Right atrium auricular region (tissue), 2 donors: Measurements from ENCODE around the gene KIF20B. TPM values are rescaled to one million over a fixed set of nuclear protein-coding genes. Genes with fewer than 3 reads are reported as not detected.

Source experiments
- DNase-seq: peaks from one replicate; pipeline ENCODE4 v3.0.0-alpha.2; 2019; ENCODE audit warnings: low spot score
- H3K27ac ChIP-seq, 2 donors: fragments of 200-600 bp; sonication (generic); 1 replicate in 1 of 2; 2 replicates in 1 of 2; pipeline ENCODE4 v1.5.1; 2016 to 2019
- H3K27me3 ChIP-seq, 2 donors: fragments of 200-600 bp; sonication (generic); one replicate each; pipeline versions ENCODE4 v1.5.1 to v1.6.0; 2017 to 2019
- H3K36me3 ChIP-seq: fragments of 200-600 bp; sonication (generic); one replicate; pipeline ENCODE4 v1.5.1; 2016
- H3K4me1 ChIP-seq, 2 donors: fragments of 200-600 bp; sonication (generic); one replicate each; pipeline versions ENCODE4 v1.5.1 to v1.6.0; 2017 to 2019
- H3K4me3 ChIP-seq, 2 donors: fragments of 200-600 bp; sonication (generic); 1 replicate in 1 of 2; 2 replicates in 1 of 2; pipeline ENCODE4 v1.5.1; 2017 to 2019; ENCODE audit warnings: mild to moderate bottlenecking in 1 of 2, moderate library complexity in 1 of 2
- H3K9me3 ChIP-seq, 2 donors: fragments of 200-600 bp; sonication (generic); one replicate each; pipeline ENCODE4 v1.5.1; 2019
- total RNA-seq, 2 donors: library from RNA; depleted of rRNA; stranded (reverse); fragments of >200 nt; gene quantifications; one replicate each; pipeline ENCODE4 v1.1.0, GENCODE V29; 2016
- TF ChIP-seq, protein P1 (sequence below), 2 donors: fragments of 200-600 bp; sonication (generic); IDR thresholded peaks; one replicate each; pipeline ENCODE4 v1.5.1; 2019; ENCODE audit warnings: antibody characterized with exemption in 2 of 2

KIF20B gene
- total RNA-seq, 2 donors from 2014 or later: 1.1 to 2.9 TPM

DNA sequence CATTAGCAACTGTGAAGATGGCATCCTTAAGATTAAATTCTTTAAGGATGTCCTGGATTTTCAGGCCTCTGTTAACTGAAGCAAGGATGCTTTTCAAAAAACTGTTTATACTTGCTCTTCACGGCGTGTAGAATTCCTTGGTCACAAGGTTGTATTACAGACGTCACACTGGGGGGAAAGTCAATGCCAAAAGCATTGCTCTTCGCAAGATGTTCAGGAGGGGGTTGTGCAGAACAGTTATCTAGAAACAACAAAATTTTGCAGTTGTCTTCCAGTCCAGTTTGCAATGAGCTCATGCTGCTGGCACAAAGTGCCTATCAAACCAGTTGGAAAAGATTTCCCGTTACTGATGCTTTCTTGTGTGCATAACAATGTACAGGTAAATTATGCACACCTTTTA, 8.2 kb upstream of the KIF20B start:
- DNase-seq: no peak
- Histone ChIP-seq H3K4me3 (no peak overlapping the region), H3K4me1 (no peaks in the 10 kb centered on the region), H3K36me3 (no peaks in the 10 kb centered on the region), H3K27ac (no peak overlapping the region), H3K9me3 (no peaks in the 10 kb centered on the region), H3K27me3 (no peaks in the 10 kb centered on the region)
- TF ChIP-seq, protein P1, sequence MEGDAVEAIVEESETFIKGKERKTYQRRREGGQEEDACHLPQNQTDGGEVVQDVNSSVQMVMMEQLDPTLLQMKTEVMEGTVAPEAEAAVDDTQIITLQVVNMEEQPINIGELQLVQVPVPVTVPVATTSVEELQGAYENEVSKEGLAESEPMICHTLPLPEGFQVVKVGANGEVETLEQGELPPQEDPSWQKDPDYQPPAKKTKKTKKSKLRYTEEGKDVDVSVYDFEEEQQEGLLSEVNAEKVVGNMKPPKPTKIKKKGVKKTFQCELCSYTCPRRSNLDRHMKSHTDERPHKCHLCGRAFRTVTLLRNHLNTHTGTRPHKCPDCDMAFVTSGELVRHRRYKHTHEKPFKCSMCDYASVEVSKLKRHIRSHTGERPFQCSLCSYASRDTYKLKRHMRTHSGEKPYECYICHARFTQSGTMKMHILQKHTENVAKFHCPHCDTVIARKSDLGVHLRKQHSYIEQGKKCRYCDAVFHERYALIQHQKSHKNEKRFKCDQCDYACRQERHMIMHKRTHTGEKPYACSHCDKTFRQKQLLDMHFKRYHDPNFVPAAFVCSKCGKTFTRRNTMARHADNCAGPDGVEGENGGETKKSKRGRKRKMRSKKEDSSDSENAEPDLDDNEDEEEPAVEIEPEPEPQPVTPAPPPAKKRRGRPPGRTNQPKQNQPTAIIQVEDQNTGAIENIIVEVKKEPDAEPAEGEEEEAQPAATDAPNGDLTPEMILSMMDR (IDR thresholded peaks at IDR 0.05): no peak

DNA sequence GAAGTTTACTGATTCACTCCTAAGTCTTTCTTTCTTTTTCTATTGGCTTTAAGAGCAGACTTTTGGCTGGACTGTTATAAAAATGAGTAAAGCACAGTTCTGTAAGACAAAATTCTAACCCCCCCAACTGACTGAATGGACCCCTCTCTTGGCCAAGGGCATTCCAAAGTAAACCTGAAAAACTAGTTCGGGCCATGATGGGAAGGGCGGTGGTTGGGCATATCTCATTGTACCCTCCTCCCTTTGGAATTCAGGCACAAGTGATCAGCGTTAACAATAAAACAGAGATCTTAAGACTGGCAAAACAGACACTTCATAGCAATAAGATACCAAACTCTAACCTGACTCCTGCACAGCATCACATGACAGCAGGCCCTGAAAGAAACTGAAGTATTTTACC, 6.1 kb upstream of the KIF20B start:
- Histone ChIP-seq H3K27ac (no peak overlapping the region), H3K4me3 (no peak overlapping the region), H3K36me3 (no peaks in the 10 kb centered on the region), H3K4me1 (peaks cover 0 to 2% of the 10 kb centered on the region in 2 donors), H3K27me3 (no peaks in the 10 kb centered on the region), H3K9me3 (no peaks in the 10 kb centered on the region)
- TF ChIP-seq, protein P1 (IDR thresholded peaks at IDR 0.05): no peak
- no peak for DNase-seq

DNA sequence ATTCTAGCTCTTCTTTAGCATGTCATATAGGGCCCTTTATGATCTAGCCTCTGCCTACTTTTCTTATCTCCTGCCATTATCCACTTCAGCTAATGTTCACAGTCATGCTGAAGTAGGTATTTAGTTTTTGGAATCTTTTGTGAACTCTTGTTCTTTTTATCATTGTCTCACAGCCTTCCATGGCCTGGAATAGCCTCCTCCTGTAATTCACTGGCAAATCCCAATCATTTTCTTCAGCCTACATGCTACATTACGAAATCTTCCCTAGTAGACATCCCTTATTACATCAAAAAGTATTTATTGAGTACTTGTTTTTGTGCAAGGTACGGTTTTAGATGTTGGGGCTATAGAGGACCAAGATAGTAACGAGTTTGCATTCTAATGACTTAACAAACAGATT, 3.4 kb upstream of the KIF20B start:
- no peak for DNase-seq
- Histone ChIP-seq H3K4me1 (peaks cover 0 to 15% of the 10 kb centered on the region in 2 donors), H3K27ac (no peak overlapping the region), H3K36me3 (no peaks in the 10 kb centered on the region), H3K27me3 (no peaks in the 10 kb centered on the region), H3K4me3 (no peak overlapping the region), H3K9me3 (no peaks in the 10 kb centered on the region)
- TF ChIP-seq, protein P1 (IDR thresholded peaks at IDR 0.05): no peak

DNA sequence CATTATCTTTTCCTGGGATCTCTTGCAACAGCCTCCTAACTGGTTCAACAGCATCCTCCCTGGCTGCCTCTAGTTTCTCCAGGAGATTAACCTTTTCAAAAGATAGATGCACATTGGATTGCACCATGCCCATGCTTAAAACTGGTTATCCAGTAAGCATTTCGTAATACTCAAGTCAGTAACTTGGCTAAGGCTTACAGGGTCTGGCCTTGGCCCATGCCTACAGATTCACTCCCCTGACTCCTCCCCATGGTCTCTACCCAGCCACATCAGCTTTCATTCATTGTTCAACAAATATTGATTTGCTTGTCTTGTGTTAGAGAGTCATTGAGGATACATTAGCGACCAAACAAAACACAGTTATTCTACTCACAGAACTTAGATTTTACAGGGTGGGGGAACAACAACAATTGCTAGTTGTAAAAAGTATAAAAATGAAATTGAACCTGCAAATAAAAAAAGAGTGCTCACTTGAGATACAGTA, 1.8 kb upstream of the KIF20B start:
- DNase-seq: no peak
- Histone ChIP-seq H3K9me3 (no peaks in the 10 kb centered on the region), H3K4me1 (peaks cover 0 to 15% of the 10 kb centered on the region in 2 donors), H3K27ac (no peak overlapping the region), H3K36me3 (no peaks in the 10 kb centered on the region), H3K27me3 (no peaks in the 10 kb centered on the region), H3K4me3 (no peak overlapping the region)
- TF ChIP-seq, protein P1 (IDR thresholded peaks at IDR 0.05): no peak

DNA sequence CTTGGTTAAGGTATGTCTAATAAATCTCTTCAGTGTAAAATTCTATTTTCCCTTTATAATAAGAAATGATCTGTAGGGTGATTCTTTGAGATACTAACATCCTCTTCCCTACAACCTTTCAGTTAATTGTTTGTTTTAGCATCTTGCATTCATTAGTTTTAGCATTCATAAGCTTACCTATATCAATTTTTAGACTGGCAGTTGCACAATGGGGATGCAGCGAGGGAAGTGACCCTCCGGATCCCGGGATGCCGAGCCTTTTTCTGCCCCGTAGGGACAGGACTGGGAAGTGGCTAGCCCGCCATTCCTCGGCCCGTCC, 508 bp upstream of the KIF20B start:
- no peaks in the 10 kb centered on the region for H3K36me3 ChIP-seq

DNA sequence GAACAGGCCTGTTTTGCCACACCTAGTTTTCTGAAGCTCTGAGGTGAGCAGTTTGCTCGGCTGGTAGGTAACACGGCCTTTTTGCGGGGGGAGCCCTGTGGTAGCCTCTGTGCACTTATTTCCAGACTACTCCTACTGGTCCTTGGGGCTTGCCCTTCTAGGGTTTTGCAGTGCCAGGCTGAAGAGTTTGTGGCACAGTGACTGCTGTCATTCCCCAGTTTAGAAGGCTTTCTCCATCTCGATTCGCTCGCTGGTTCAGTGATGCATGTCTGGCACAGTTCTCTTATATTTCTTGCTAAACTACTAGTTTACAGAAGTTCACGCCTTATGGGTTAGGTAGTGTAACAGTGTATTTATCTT, 711 bp downstream of the KIF20B start:
- Histone ChIP-seq H3K27ac (no peak overlapping the region), H3K36me3 (no peaks in the 10 kb centered on the region), H3K27me3 (no peaks in the 10 kb centered on the region), H3K9me3 (no peaks in the 10 kb centered on the region), H3K4me3 (peak overlapping the region in 1 of 2 donors; percentile 69), H3K4me1 (peaks cover 0 to 15% of the 10 kb centered on the region in 2 donors)
- TF ChIP-seq, protein P1 (IDR thresholded peaks at IDR 0.05): no peak
- DNase-seq: no peak

More for the DNA sequence above, 508 bp upstream of the KIF20B start:
- H3K27me3 ChIP-seq: no peaks in the 10 kb centered on the region
- no peaks in the 10 kb centered on the region for H3K9me3 ChIP-seq
- H3K4me3 ChIP-seq: peak overlapping the region; percentile 63 to 69
- H3K27ac ChIP-seq: peak overlapping the region; percentile 84
- DNase-seq: no peak
- peaks cover 0 to 15% of the 10 kb centered on the region in 2 donors for H3K4me1 ChIP-seq
- TF ChIP-seq, protein P1 (IDR thresholded peaks at IDR 0.05): no peak
